NT2/D1 (cell line): ENCODE measurements around the gene ADCY7.

ENCODE experiments used
- SUZ12 ChIP-seq: IDR thresholded peaks from 2 replicates; pipeline ENCODE4 v1.6.1; 2011; ENCODE audit not compliant: insufficient read length, insufficient read depth; ENCODE audit errors: extremely low read depth
- YY1 ChIP-seq: IDR thresholded peaks from 2 replicates; pipeline ENCODE4 v1.6.1; 2011; ENCODE audit not compliant: insufficient read length, insufficient read depth
- ZNF274 ChIP-seq: IDR thresholded peaks from 2 replicates; pipeline ENCODE4 v1.6.1; 2011; ENCODE audit warnings: mild to moderate bottlenecking, low read depth, low read length

DNA sequence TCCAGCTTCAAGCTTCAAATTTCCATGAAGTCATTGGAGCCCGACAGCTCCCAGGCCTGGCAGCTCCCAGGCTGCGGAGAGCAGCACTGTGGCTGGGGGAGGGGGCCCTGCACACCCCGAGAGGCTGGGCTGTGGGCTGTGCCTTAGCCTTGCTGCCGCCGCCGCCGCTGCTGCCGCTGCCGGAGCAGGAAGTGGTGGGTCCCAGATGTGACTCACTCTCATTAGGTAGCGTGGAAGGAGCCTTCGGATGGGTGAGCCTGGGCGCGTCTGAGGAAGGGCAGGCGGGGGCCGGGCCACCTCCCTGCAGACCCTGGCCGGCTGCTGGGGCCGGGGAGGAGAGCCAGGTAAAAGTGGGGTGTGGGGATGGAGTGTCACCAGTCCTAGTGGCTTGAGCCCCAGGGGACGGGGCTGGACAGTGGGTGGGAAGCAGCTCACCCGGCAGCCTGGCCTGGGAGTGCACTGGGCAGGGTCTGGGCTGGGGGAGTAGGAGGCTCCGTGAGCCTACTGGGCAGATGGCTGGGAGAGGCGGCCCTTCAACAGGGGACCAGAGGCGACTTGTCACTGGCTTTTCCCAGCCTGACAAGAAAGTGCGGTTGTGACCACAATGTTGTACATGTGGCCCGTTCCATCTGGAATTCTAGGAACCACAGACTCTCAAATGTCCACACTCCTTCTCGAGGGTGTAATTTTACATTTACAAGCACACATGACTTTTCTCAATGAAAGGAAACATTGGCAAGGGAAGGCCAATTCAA lies at the start of gene ADCY7:
- TF ChIP-seq YY1 (no peak), ZNF274 (no peak), SUZ12 (no peak)
